ENCODE data around the gene TMEM242.

DNA sequence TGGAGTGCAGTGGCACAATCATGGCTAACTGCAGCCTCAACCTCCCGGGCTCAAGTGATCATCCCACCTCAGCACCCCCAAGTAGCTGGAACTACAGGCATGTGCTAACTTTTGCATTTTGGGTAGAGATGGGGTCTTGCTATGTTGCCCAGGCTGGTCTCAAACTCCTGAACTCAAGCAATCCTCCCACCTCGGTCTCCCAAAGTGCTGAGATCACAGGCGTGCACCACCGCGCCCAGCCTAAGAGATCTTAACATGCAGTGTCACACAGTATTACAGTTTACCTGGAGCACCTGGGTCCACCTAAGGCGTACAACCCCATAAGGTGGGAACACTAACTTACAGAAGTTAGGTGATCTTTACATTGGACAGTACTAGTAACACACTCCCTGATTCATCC, 29.5 kb downstream of the TMEM242 start:
- TF ChIP-seq, protein P1, sequence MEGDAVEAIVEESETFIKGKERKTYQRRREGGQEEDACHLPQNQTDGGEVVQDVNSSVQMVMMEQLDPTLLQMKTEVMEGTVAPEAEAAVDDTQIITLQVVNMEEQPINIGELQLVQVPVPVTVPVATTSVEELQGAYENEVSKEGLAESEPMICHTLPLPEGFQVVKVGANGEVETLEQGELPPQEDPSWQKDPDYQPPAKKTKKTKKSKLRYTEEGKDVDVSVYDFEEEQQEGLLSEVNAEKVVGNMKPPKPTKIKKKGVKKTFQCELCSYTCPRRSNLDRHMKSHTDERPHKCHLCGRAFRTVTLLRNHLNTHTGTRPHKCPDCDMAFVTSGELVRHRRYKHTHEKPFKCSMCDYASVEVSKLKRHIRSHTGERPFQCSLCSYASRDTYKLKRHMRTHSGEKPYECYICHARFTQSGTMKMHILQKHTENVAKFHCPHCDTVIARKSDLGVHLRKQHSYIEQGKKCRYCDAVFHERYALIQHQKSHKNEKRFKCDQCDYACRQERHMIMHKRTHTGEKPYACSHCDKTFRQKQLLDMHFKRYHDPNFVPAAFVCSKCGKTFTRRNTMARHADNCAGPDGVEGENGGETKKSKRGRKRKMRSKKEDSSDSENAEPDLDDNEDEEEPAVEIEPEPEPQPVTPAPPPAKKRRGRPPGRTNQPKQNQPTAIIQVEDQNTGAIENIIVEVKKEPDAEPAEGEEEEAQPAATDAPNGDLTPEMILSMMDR (IDR thresholded peaks at IDR 0.05) = no peak
- TF ChIP-seq EP300 (IDR thresholded peaks at IDR 0.05) = no peak
- no peak for TF ChIP-seq POLR2A (IDR thresholded peaks at IDR 0.05)
